Retinal pigment epithelial cell (primary cell): Measurements from ENCODE around the gene SAP30L.
A peak's percentile ranks its signal among the peaks of the same experiment; 100 is the strongest.

Experiments
- DNase-seq: peaks from one replicate; pipeline ENCODE4 v3.0.0-alpha.2; 2010; ENCODE audit warnings: low read depth
- H3K4me3 ChIP-seq: 2 replicates; pipeline ENCODE4 v1.5.1; 2011; ENCODE audit warnings: mild to moderate bottlenecking, low read length, control low read depth, moderate library complexity
- CTCF ChIP-seq: conservative IDR thresholded peaks from 2 replicates; pipeline ENCODE4 v1.5.1; 2011; ENCODE audit warnings: low read depth, low read length, control low read depth, inconsistent platforms

SAP30L gene

GRCh38 chr5:154403234-154403633 lies 42.6 kb upstream of the SAP30L start:
- H3K4me3 ChIP-seq = no peak overlapping the region
- no peak for TF ChIP-seq CTCF
- DNase-seq = no peak

GRCh38 chr5:154403776-154404387 lies 41.9 kb upstream of the SAP30L start:
- no peak overlapping the region for H3K4me3 ChIP-seq
- peak; percentile 31 for DNase-seq
- TF ChIP-seq CTCF = no peak

GRCh38 chr5:154405078-154405792 lies 40.6 kb upstream of the SAP30L start:
- peak; percentile 30 for DNase-seq
- peak overlapping the region; percentile 26 for H3K4me3 ChIP-seq
- TF ChIP-seq CTCF = peak; percentile 82

- no peak overlapping the region for H3K4me3 ChIP-seq
- no peak for DNase-seq
- no peak for TF ChIP-seq CTCF
Measured at GRCh38 chr5:154406231-154406630, 39.6 kb upstream of the SAP30L start.

GRCh38 chr5:154406826-154407225 lies 39.0 kb upstream of the SAP30L start:
- no peak overlapping the region for H3K4me3 ChIP-seq
- no peak for DNase-seq
- TF ChIP-seq CTCF = no peak

- no peak for DNase-seq
- H3K4me3 ChIP-seq = no peak overlapping the region
- no peak for TF ChIP-seq CTCF
Measured at GRCh38 chr5:154408811-154409210, 37.0 kb upstream of the SAP30L start.
